Measurements from ENCODE around the gene MYO3B.

MYO3B gene

GRCh38 chr2:170369228-170369627 is 191.3 kb downstream of the MYO3B start:
- no peak for TF ChIP-seq CTCF (IDR thresholded peaks at IDR 0.05; ENCODE audit: low read length, missing control alignments)

DNA sequence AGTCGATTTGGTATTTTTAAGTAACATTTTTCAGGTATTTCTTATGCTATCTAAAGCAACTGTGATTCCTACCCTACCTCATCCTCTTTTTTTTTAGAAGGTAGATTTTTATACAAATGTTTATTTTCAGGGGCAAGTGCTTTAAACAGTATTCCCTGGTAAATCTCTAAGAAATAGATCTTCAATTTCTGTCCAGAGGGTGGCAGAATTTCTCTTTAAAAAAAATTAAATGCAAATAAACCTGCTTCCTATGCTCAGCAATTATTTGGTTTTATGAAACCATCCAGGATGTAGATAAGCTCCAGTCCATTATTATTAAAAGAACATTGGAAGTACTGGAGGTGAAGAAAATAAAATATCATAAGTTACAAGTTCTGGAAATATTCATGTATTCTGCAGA is 191.9 kb downstream of the MYO3B start:
- DNase-seq (ENCODE audit: low read depth), result peak; percentile 41
- H3K4me3 ChIP-seq (replicated peaks; ENCODE audit: low read depth, low read length), result no peak overlapping the region
- peak; percentile 14 for TF ChIP-seq CTCF (IDR thresholded peaks at IDR 0.05; ENCODE audit: low read length, missing control alignments)

More at GRCh38 chr2:170369228-170369627, 191.3 kb downstream of the MYO3B start:
- H3K4me3 ChIP-seq (replicated peaks; ENCODE audit: low read depth, low read length), result no peak overlapping the region
- DNase-seq (ENCODE audit: low read depth), result no peak

DNA sequence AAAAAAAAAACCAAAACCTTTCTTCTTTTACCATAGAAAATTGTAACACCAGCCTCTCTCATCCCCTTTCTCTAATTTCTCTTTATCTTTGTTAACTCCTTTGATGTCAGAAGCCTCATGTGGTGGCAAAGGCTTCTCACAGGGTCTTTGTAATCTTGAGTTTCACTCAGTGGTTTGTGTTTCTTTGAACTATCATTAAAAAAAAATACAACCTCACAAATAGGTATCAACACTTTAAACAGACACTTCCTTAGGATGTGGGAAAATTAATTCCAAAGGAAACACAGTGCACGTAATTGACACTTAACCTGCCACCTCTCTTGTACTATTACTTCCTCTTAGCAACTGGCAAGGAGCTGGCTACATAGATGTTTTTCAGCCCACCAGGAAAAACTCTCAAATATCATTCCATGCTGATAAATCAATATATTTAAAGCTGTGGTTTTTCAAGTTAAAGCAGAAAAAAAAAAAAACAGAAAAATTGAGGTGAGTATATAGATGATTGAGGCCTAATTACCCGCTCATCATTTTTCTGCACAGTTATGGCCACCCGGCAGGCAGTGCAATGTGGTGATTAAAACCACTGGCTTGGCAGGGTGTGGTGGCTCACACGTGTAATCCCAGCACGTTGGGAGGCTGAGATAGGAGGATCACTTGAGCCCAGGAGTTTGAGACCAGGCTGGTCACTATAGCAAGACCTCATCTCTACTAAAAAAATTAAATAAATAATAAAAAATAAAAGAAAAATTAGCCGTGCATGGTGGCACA is 193.5 kb downstream of the MYO3B start:
- DNase-seq (ENCODE audit: low read depth), result no peak

DNA sequence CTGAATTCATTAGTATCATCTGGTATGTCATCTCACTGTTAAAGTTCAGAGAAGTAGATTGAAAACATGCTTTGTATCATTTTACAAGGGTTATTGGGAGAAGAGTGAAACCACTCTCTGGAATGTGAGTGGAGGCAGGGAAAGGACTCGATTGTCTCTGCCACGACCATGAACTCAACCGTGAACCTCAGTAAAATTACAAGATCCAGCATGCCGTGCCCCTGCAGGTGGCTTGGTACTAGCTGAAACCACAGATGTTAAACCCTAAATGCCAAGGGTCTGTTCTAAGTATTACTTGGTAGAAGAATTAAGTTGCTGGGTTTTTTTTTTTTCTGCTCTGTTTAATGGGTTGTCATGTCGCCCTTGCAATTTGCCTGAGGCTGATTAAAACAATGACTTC is 197.2 kb downstream of the MYO3B start:
- no peak for TF ChIP-seq CTCF (IDR thresholded peaks at IDR 0.05; ENCODE audit: low read length, missing control alignments)
- DNase-seq (ENCODE audit: low read depth), result no peak
- H3K4me3 ChIP-seq (replicated peaks; ENCODE audit: low read depth, low read length), result no peak overlapping the region

More for the DNA sequence above, 193.5 kb downstream of the MYO3B start:
- no peak for TF ChIP-seq CTCF (IDR thresholded peaks at IDR 0.05; ENCODE audit: low read length, missing control alignments)
- H3K4me3 ChIP-seq (replicated peaks; ENCODE audit: low read depth, low read length), result no peak overlapping the region

DNA sequence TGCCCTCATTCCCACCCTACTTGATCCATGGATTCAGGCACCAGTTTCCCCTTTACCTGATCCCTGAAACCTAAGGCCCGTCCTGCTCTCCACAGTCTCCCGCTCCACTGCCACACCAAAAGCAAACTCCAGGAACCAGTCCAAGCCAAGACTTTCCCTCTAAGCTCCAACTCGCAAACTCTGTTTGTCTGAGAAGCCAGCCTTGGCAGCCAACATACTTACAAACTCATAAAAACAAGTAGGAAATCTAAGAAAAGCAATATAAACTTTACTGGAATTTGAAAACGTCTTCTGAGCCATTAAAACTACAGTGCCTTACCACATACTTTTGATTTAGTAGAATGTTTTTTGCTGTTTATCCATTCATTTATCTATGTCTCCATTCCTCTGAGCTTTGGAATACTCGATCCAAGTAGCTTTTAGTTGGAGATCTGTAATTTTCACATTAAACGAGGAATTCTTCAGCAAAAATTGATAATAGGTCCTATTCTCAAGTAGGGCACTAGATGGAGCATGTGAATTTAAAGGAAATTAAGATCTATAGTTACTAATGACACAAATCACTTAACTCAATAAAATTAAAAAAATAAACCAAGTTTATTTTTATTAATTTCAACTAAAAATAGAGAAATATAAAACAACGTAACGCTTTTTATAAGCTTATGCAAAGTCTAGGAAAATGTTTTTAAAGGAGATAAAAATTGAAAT is 199.7 kb downstream of the MYO3B start:
- H3K4me3 ChIP-seq (replicated peaks; ENCODE audit: low read depth, low read length), result no peak overlapping the region
- peak; percentile 2 for DNase-seq (ENCODE audit: low read depth)
- peak; percentile 7 for TF ChIP-seq CTCF (IDR thresholded peaks at IDR 0.05; ENCODE audit: low read length, missing control alignments)

DNA sequence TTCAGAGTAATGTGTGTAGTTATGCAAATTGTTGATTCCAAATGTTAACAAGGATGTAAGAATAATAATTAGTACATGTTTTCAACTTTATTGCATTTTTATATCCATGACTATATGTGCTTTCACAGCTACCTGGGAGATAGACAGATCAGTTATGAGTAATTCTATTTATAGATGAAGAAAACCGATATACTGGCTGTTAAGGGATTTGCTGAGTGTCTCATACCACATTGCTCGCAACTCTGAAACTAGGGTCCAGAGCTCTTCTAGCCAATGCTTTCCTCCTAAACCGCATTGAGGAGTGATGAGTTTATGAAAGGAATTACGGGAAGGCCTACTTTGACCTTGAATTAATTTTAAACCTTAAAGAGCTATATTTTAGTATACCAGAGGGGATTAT is 202.3 kb downstream of the MYO3B start:
- DNase-seq (ENCODE audit: low read depth), result no peak
- TF ChIP-seq CTCF (IDR thresholded peaks at IDR 0.05; ENCODE audit: low read length, missing control alignments), result no peak
- no peak overlapping the region for H3K4me3 ChIP-seq (replicated peaks; ENCODE audit: low read depth, low read length)
